SH-SY5Y (cell line): ENCODE measurements around the gene SCN1B.

Experiments used
- GATA2 ChIP-seq: IDR thresholded peaks from 2 replicates; pipeline ENCODE4 v1.6.1; 2011; ENCODE audit warnings: mild to moderate bottlenecking, low read depth, low read length
- GATA3 ChIP-seq: IDR thresholded peaks from 2 replicates; pipeline ENCODE4 v1.6.1; 2011; ENCODE audit warnings: low read depth, mild to moderate bottlenecking, low read length, moderate library complexity

DNA sequence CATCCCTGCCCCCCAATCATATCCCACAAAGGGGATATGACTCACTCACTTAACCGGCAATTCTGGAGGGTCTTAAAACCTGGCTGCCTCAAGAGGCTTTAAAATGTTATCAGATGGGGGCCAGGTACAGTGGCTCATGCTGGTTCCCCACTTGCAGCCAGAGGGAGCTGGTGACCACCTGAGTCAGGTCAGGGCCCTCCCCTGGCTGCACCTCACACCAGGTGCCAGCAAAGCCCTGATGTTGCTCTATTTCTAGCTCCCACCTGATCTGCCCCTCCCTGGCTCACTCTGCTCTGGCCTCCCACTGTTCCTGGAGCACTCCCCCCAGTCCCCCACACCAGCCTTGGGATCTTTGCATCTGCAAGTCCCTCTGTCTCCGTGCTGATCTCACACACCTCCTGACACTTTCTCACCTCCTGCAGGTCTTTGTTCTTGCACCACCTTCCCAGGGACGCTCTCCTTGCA, 25.5 kb downstream of the SCN1B start:
- no peak for TF ChIP-seq GATA2
- no peak for TF ChIP-seq GATA3
